ENCODE measurements around the gene TMEM91. TPM values are rescaled to one million over a fixed set of nuclear protein-coding genes. Genes with fewer than 3 reads are reported as not detected.

The TMEM91 gene
- total RNA-seq, 4 donors from 2014 or later = 9.7 to 17.2 (median 14.1) TPM

DNA sequence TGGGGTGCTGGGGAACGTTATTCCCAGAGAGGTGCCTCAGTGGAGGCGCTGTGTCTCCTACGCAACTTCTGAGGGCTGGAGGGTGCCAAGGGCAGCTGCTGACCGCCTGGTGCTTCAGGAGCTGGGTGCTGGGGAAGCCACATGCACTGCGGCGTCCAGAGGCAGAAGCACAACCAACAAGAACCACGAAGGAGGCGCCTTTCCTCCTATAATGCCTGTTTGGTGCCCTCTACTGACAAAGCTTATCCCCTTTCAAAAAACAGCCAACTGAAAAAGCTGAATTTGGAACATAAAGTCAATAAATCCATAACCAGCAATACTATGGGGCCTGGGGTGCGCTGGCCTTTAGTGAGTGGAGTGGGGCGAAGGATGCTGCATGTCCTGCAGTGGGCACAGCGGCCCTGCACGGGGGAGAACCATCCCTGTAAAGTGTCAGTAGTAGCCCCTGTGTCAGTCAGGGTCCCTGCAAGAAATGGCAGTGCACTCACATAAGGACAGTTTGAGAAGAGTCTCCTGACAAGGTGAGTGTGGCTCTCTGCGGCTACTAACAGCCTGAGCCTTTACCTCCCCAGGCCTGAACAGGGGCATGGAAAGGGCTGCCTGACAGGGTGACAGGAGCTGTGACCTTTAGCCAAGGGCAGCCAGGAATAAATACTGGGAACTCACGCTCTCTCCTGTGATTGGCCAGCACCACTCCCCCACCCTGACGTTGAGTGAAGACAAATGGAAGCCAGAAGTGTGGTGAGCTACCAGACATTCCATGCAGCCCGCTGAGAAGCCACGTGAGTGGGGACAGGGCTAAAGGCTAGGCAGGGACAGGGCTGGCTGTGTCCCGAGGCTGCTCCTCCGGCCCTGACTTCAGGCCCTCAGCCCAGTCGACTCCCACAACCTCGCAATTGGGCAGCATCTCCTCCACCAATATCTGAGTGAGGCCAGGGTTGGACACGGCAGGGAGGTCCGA is 55.4 kb downstream of the TMEM91 start:
- Histone ChIP-seq H3K27ac (replicated peaks in 1 of 4) (peak overlapping the region in 1 of 4 donors; percentile 11), H3K27me3 (no peaks in the 10 kb centered on the region), H3K9me3 (no peaks in the 10 kb centered on the region), H3K4me3 (no peak overlapping the region), H3K36me3 (peaks cover 15 to 63% (median 56%) of the 10 kb centered on the region in 4 donors), H3K4me1 (peaks cover 25 to 36% (median 29%) of the 10 kb centered on the region in 4 donors)
- TF ChIP-seq POLR2A (IDR thresholded peaks at IDR 0.05; ENCODE audit: low read depth) (no peak), EP300 (IDR thresholded peaks at IDR 0.05) (no peak), CTCF (IDR thresholded peaks at IDR 0.05) (peak; percentile 17 to 27 (median 21)), POLR2AphosphoS5 (IDR thresholded peaks at IDR 0.05) (no peak)
- 82% methylated on average over 14 of the region's 23 CpGs for WGBS
- no peak for DNase-seq (ENCODE audit: extremely low spot score)
- intact Hi-C loops (cut with DNase I) = no loop called here

- 94% methylated on average over 15 of the region's 18 CpGs for WGBS
- no peaks in the 10 kb centered on the region for H3K9me3 ChIP-seq
- H3K27me3 ChIP-seq = no peaks in the 10 kb centered on the region
- no peak for DNase-seq (ENCODE audit: extremely low spot score)
- TF ChIP-seq CTCF (IDR thresholded peaks at IDR 0.05) = no peak
- no peak overlapping the region for H3K4me3 ChIP-seq
- peaks cover 10 to 27% (median 17%) of the 10 kb centered on the region in 4 donors for H3K4me1 ChIP-seq
- H3K36me3 ChIP-seq = peaks cover 15 to 78% (median 67%) of the 10 kb centered on the region in 4 donors
- H3K27ac ChIP-seq (replicated peaks in 1 of 4) = no peak overlapping the region
- intact Hi-C loops (cut with DNase I) = no loop called here
These were observed 56.8 kb downstream of the TMEM91 start for GRCh38 chr19:41433171-41433570.

Other genes starting within 250 kb of the TMEM91 start
- 1 to 10 TPM; 1.7 to 3.0 (median 2.3) TPM for gene CYP2S1, start 183.3 kb upstream of the TMEM91 start, total RNA-seq
- 100 to 1,000 TPM; 112 to 243 (median 172) TPM for gene AXL, start 157.3 kb upstream of the TMEM91 start, total RNA-seq
- 100 to 1,000 TPM; 148 to 207 (median 179) TPM for gene HNRNPUL1, start 112.2 kb upstream of the TMEM91 start, total RNA-seq
- gene CCDC97, start 66.4 kb upstream of the TMEM91 start, total RNA-seq = 10 to 100 TPM; 11.6 to 21.2 (median 14.8) TPM
- gene TGFB1, start 22.6 kb upstream of the TMEM91 start, total RNA-seq = 10 to 100 TPM; 29.8 to 52.4 (median 31.8) TPM
- gene B9D2, start 12.4 kb upstream of the TMEM91 start, total RNA-seq = 1 to 10 TPM; 4.9 to 9.3 (median 6.9) TPM
- gene EXOSC5, start 20.8 kb downstream of the TMEM91 start, total RNA-seq = 10 to 100 TPM; 11.2 to 15.2 (median 13.2) TPM
- 10 to 100 TPM; 40.7 to 75.2 (median 54.0) TPM for gene BCKDHA, start 21.3 kb downstream of the TMEM91 start, total RNA-seq
- 10 to 100 TPM in 1 of 4 donors, 1 to 10 TPM in 3; 1.2 to 12.0 (median 5.0) TPM for gene B3GNT8, start 50.8 kb downstream of the TMEM91 start, total RNA-seq
- 10 to 100 TPM; 41.9 to 70.6 (median 61.2) TPM for gene DMAC2, start 63.4 kb downstream of the TMEM91 start, total RNA-seq
- gene ERICH4, start 66.6 kb downstream of the TMEM91 start, total RNA-seq = not detected
- gene CEACAM21, start 199.6 kb downstream of the TMEM91 start, total RNA-seq = 1 to 10 TPM in 1 of 4 donors, under 1 TPM in 1, not detected in 2; 0.83 to 1.8 TPM

Data from esophagus muscularis mucosa (tissue), 4 donors.